ENCODE data around the gene SQSTM1. TPM values are rescaled to one million over a fixed set of nuclear protein-coding genes. Genes with fewer than 3 reads are reported as not detected.

SQSTM1 gene
- total RNA-seq, 3 donors from 2014 or later (not counting 1 experiment from before 2014, with no cell fraction given): 474 to 707 (median 657) TPM

DNA sequence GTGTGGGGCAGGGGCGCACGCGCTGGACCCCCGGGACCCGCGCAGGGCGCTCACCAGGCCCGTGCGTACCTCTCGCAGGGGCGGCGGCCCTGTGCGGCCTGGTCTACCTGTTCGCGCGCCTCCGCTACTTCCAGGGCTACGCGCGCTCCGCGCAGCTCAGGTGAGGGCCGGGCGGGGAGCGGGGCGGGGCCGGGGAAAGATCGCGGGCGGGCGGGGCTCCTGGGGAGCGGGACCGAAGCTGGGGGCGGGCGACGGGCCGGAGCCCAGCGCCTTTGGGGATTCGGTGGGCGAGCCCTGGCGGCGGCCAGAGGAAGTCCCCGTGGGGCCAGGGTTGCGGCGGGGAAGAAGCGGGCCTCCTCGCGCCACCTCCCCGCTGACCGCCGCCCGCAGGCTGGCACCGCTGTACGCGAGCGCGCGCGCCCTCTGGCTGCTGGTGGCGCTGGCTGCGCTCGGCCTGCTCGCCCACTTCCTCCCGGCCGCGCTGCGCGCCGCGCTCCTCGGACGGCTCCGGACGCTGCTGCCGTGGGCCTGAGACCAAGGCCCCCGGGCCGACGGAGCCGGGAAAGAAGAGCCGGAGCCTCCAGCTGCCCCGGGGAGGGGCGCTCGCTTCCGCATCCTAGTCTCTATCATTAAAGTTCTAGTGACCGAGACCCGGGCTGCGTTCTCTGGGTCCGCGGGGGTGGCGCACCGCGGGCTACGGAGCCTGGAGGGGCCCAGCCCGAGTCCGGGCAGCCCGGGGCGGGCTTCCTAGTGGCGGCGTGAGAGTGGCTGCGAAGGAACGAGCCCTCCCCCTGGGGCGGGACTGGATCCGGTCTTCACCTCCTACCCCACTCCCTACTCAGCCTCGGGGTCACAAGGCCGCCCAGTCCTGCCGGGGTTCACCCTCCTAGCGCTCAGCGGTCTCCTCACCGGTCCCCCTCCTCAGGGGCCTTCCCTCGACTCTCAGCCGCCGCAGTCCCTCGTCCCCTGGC, 24.6 kb upstream of the SQSTM1 start:
- H3K4me3 ChIP-seq (ENCODE audit: low read length): peak overlapping the region; percentile 40
- peaks cover 12% of the 10 kb centered on the region for H3K36me3 ChIP-seq (ENCODE audit: control insufficient read depth, insufficient read depth, low read length)
- Mint-ChIP-seq H3K9me3 (no peaks in the 10 kb centered on the region), H3K36me3 (no peaks in the 10 kb centered on the region), H3K27me3 (ENCODE audit: low read depth in 2 of 2) (no peaks in the 10 kb centered on the region), H3K4me3 (peak overlapping the region; percentile 75), H3K27ac (peak overlapping the region; percentile 23 to 56), H3K4me1 (peaks cover 22 to 38% of the 10 kb centered on the region in 2 donors)
- DNase-seq: peak; percentile 80 to 84
- WGBS (ENCODE audit: insufficient coverage): 3% methylated on average over 113 of the region's 113 CpGs
- peaks cover 44% of the 10 kb centered on the region for H3K4me1 ChIP-seq (ENCODE audit: control insufficient read depth, insufficient read depth, low read length)
- H3K27me3 ChIP-seq (ENCODE audit: control insufficient read depth, insufficient read depth, low read length): no peaks in the 10 kb centered on the region
- ATAC-seq: peak; percentile 75 to 87 (median 82)
- TF ChIP-seq, protein P1, sequence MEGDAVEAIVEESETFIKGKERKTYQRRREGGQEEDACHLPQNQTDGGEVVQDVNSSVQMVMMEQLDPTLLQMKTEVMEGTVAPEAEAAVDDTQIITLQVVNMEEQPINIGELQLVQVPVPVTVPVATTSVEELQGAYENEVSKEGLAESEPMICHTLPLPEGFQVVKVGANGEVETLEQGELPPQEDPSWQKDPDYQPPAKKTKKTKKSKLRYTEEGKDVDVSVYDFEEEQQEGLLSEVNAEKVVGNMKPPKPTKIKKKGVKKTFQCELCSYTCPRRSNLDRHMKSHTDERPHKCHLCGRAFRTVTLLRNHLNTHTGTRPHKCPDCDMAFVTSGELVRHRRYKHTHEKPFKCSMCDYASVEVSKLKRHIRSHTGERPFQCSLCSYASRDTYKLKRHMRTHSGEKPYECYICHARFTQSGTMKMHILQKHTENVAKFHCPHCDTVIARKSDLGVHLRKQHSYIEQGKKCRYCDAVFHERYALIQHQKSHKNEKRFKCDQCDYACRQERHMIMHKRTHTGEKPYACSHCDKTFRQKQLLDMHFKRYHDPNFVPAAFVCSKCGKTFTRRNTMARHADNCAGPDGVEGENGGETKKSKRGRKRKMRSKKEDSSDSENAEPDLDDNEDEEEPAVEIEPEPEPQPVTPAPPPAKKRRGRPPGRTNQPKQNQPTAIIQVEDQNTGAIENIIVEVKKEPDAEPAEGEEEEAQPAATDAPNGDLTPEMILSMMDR (IDR thresholded peaks at IDR 0.05): peak; percentile 73
- H3K27ac ChIP-seq (ENCODE audit: low read length): peak overlapping the region; percentile 58
- intact Hi-C loops (cut with micrococcal nuclease): loop anchor here (2.0 kb wide), 2 partner anchors 33 to 99 kb away; no protein-coding TSS in a partner anchor
- H3K9me3 ChIP-seq (ENCODE audit: control insufficient read depth, insufficient read depth, low read length): no peaks in the 10 kb centered on the region

DNA sequence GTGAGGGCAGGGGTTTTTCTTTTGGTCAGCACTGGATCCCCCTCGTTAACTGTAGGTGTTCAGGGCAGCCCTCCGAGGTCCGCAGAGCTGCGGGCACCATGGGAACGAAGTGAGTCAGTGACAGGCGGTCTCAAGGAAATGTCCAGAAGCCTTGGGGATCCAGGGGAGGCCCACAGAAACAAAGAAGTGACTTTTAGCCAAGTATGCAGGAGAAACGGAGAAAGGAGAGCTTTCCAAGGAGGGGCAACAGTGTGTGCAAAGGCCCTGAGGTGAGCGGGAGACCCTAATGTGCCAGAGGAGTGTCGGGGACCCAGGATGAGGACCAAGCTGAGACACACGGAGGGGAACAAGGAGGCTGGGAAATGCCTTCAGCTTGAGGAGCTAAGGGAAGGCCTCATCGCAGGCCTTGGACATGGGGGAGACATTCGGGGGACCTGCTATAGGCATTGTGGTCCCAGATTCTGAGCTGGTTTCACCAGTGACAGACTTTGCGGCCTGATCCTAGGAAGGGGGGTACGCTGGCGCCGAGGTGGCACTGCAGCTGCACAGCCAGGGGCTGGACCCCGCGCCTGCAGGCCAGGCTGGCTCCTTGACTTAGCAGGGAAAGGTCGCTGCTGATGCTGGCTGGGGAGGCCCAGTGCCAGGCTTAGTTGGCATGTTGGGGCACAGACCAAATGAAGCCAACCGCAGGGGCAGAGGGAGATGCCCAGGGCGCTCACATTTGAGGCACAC, 23.7 kb upstream of the SQSTM1 start:
- Histone ChIP-seq H3K27me3 (ENCODE audit: control insufficient read depth, insufficient read depth, low read length) (no peaks in the 10 kb centered on the region), H3K27ac (ENCODE audit: low read length) (peak overlapping the region; percentile 58), H3K4me3 (ENCODE audit: low read length) (peak overlapping the region; percentile 40), H3K4me1 (ENCODE audit: control insufficient read depth, insufficient read depth, low read length) (peaks cover 49% of the 10 kb centered on the region), H3K9me3 (ENCODE audit: control insufficient read depth, insufficient read depth, low read length) (no peaks in the 10 kb centered on the region), H3K36me3 (ENCODE audit: control insufficient read depth, insufficient read depth, low read length) (peaks cover 12% of the 10 kb centered on the region)
- no peak for ATAC-seq
- TF ChIP-seq, protein P1 (IDR thresholded peaks at IDR 0.05): no peak
- no peaks in the 10 kb centered on the region for H3K36me3 Mint-ChIP-seq
- 93% methylated on average over 20 of the region's 21 CpGs for WGBS (ENCODE audit: insufficient coverage)
- H3K27ac Mint-ChIP-seq: peak overlapping the region; percentile 23 to 56
- peak overlapping the region; percentile 75 for H3K4me3 Mint-ChIP-seq
- H3K27me3 Mint-ChIP-seq (ENCODE audit: low read depth in 2 of 2): no peaks in the 10 kb centered on the region
- intact Hi-C loops (cut with micrococcal nuclease): loop anchor here (2.0 kb wide), 1 partner anchor 34 kb away; no protein-coding TSS in a partner anchor
- peaks cover 27 to 43% of the 10 kb centered on the region in 2 donors for H3K4me1 Mint-ChIP-seq
- no peaks in the 10 kb centered on the region for H3K9me3 Mint-ChIP-seq
- DNase-seq: no peak

DNA sequence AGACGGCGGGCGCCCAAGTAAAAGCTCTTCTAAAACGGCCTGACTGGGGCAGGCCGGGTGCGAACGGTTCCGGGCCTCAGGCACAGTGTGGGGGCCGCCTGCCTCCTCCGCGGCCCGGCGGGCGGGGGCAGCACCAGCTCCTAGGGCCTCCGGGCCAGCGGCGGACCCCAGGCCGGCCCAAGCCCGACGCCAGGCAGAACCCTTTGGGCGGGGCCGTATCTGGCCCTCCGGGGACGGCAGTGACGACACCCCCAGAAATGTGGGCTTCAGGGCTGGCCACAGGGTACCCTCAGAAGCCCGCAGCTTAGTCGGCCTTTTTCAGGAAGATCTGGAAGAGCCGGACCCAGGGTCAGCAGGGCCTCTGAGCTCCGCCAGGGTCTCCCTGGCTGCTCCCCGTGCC, 23.0 kb upstream of the SQSTM1 start:
- no peak overlapping the region for H3K4me3 ChIP-seq (ENCODE audit: low read length)
- intact Hi-C loops (cut with micrococcal nuclease): loop anchor here (2.0 kb wide), 1 partner anchor 35 kb away; no protein-coding TSS in a partner anchor
- Mint-ChIP-seq H3K4me1 (peaks cover 28 to 39% of the 10 kb centered on the region in 2 donors), H3K27me3 (ENCODE audit: low read depth in 2 of 2) (no peaks in the 10 kb centered on the region), H3K36me3 (no peaks in the 10 kb centered on the region), H3K4me3 (no peak overlapping the region), H3K9me3 (no peaks in the 10 kb centered on the region), H3K27ac (peak overlapping the region in 1 of 2 donors; percentile 56)
- no peaks in the 10 kb centered on the region for H3K27me3 ChIP-seq (ENCODE audit: control insufficient read depth, insufficient read depth, low read length)
- ATAC-seq: no peak
- H3K27ac ChIP-seq (ENCODE audit: low read length): no peak overlapping the region
- peaks cover 12% of the 10 kb centered on the region for H3K36me3 ChIP-seq (ENCODE audit: control insufficient read depth, insufficient read depth, low read length)
- DNase-seq: no peak
- 97% methylated on average over 30 of the region's 30 CpGs for WGBS (ENCODE audit: insufficient coverage)
- no peaks in the 10 kb centered on the region for H3K9me3 ChIP-seq (ENCODE audit: control insufficient read depth, insufficient read depth, low read length)
- H3K4me1 ChIP-seq (ENCODE audit: control insufficient read depth, insufficient read depth, low read length): peaks cover 45% of the 10 kb centered on the region
- TF ChIP-seq, protein P1 (IDR thresholded peaks at IDR 0.05): no peak
